Stimulated activated CD8-positive, alpha-beta memory T cell treated with anti-CD3 and anti-CD28 coated beads, Interleukin-15, amount 100 ng/mL, for 48 hours (primary cell): ENCODE data around the gene EVA1A.

Experiments
- DNase-seq, 2 donors: peaks; one replicate each; pipeline ENCODE4 v3.0.0-alpha.2; 2020; ENCODE audit warnings: low read depth in 2 of 2

The EVA1A gene

GRCh38 chr2:75450068-75450467 lies 110.7 kb downstream of the EVA1A start:
- no peak for DNase-seq

DNA sequence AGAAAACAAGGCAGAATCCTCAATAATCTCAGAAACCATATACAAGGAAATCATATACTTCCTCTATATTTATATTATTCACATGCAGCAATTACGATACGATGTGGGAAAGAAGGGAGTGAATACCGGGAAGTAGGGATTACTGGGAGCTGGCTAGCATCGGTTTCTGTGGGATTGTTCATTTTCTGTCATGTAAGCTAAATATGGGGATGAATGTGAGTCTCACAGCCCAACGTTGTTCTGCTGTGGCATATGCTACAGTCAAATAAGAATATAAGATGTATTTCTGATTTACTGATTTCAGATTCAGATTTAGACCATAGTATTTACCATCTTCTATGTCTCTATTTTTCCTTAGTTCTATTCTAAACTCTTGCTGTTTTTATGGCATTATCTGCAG lies 113.6 kb downstream of the EVA1A start:
- DNase-seq = no peak
